WTC11 (cell line): ENCODE results near the gene CLCN6. TPM values are rescaled to one million over a fixed set of nuclear protein-coding genes. Genes with fewer than 3 reads are reported as not detected.

Experiments
- ATAC-seq: fragments of 200-7000 bp; cut with Tn5 transposase; 2 replicates; pipeline ENCODE4 v1.10.0; 2021; ENCODE audit warnings: mild to moderate bottlenecking, moderate library complexity
- CTCF ChIA-PET: fragments of 300-600 bp; sonication (Branson Sonifier 250); formaldehyde crosslinking; loops from one replicate; lab custom pipeline; 2021; ENCODE audit warnings: antibody characterized with exemption; lab: Charles Lee
- POLR2A ChIA-PET: fragments of 350-600 bp; sonication (Branson Sonifier 250); formaldehyde crosslinking; loops from one replicate; lab custom pipeline; 2021; ENCODE audit warnings: antibody characterized with exemption; lab: Charles Lee
- DNase-seq: peaks from one replicate; pipeline ENCODE4 v3.0.0; 2021; ENCODE audit warnings: low spot score
- H3K27ac Mint-ChIP-seq: 2 replicates; pipeline ENCODE4 v1.8.0; 2021; ENCODE audit warnings: mixed read lengths
- H3K27me3 Mint-ChIP-seq: 2 replicates; pipeline ENCODE4 v1.8.0; 2021; ENCODE audit warnings: low read depth, mild to moderate bottlenecking, moderate library complexity, mixed read lengths
- H3K36me3 Mint-ChIP-seq: 2 replicates; pipeline ENCODE4 v1.8.0; 2021; ENCODE audit warnings: mixed read lengths
- H3K4me1 Mint-ChIP-seq: 2 replicates; pipeline ENCODE4 v1.8.0; 2022; ENCODE audit warnings: mixed read lengths
- H3K4me3 Mint-ChIP-seq: 2 replicates; pipeline ENCODE4 v1.8.0; 2021; ENCODE audit warnings: mild to moderate bottlenecking, moderate library complexity, mixed read lengths
- H3K9me3 Mint-ChIP-seq: 2 replicates; pipeline ENCODE4 v1.8.0; 2021; ENCODE audit warnings: mixed read lengths
- AR ChIP-seq: fragments of 250-450 bp; sonication (Bioruptor Pico); IDR thresholded peaks from 2 replicates; pipeline ENCODE4 v1.9.0; 2021; ENCODE audit warnings: mild to moderate bottlenecking
- ARID4B ChIP-seq: sonication (generic); formaldehyde crosslinking; IDR thresholded peaks from 2 replicates; pipeline ENCODE4 v1.8.0; 2023; ENCODE audit warnings: missing genetic modification reagents, mild to moderate bottlenecking, borderline replicate concordance
- CREM ChIP-seq: sonication (generic); formaldehyde crosslinking; IDR thresholded peaks from 2 replicates; pipeline ENCODE4 v1.8.1; 2022; ENCODE audit warnings: mild to moderate bottlenecking, missing genetic modification reagents, moderate library complexity
- EMX1 ChIP-seq: fragments of 250-450 bp; sonication (Bioruptor Pico); IDR thresholded peaks from 2 replicates; pipeline ENCODE4 v1.8.0; 2021; ENCODE audit warnings: mild to moderate bottlenecking
- ETV6 ChIP-seq: sonication (generic); formaldehyde crosslinking; IDR thresholded peaks from 2 replicates; pipeline ENCODE4 v1.8.1; 2022; ENCODE audit warnings: mild to moderate bottlenecking, missing genetic modification reagents
- GABPB1 ChIP-seq: sonication (generic); formaldehyde crosslinking; IDR thresholded peaks from 2 replicates; pipeline ENCODE4 v1.8.1; 2023; ENCODE audit warnings: mild to moderate bottlenecking, missing genetic modification reagents
- HMGXB4 ChIP-seq: sonication (generic); formaldehyde crosslinking; IDR thresholded peaks from 2 replicates; pipeline ENCODE4 v1.8.1; 2023; ENCODE audit warnings: mild to moderate bottlenecking, moderate library complexity, missing genetic modification reagents
- IRF1 ChIP-seq: sonication (generic); formaldehyde crosslinking; IDR thresholded peaks from 2 replicates; pipeline ENCODE4 v1.8.0; 2023; ENCODE audit warnings: missing genetic modification reagents
- KAT7 ChIP-seq: sonication (generic); formaldehyde crosslinking; IDR thresholded peaks from 2 replicates; pipeline ENCODE4 v1.8.1; 2023; ENCODE audit warnings: missing genetic modification reagents, mild to moderate bottlenecking, borderline replicate concordance
- NFE2L1 ChIP-seq: sonication (generic); formaldehyde crosslinking; IDR thresholded peaks from 2 replicates; pipeline ENCODE4 v1.8.1; 2023; ENCODE audit warnings: missing genetic modification reagents
- NFYB ChIP-seq: sonication (generic); formaldehyde crosslinking; conservative IDR thresholded peaks from 2 replicates; pipeline ENCODE4 v1.8.0; 2022; ENCODE audit warnings: low read depth, missing genetic modification reagents
- NR2C2 ChIP-seq: sonication (generic); formaldehyde crosslinking; IDR thresholded peaks from 2 replicates; pipeline ENCODE4 v1.8.0; 2022; ENCODE audit warnings: mild to moderate bottlenecking, missing genetic modification reagents
- PRRX2 ChIP-seq: fragments of 250-450 bp; sonication (Bioruptor Pico); IDR thresholded peaks from 2 replicates; pipeline ENCODE4 v1.8.0; 2021; ENCODE audit warnings: mild to moderate bottlenecking
- TCF7 ChIP-seq: sonication (generic); formaldehyde crosslinking; IDR thresholded peaks from 2 replicates; pipeline ENCODE4 v1.8.0; 2022; ENCODE audit warnings: mild to moderate bottlenecking, low read depth, missing genetic modification reagents, moderate library complexity
- TEAD1 ChIP-seq: sonication (generic); formaldehyde crosslinking; IDR thresholded peaks from 2 replicates; pipeline ENCODE4 v1.8.0; 2022; ENCODE audit warnings: mild to moderate bottlenecking, missing genetic modification reagents
- ZNF219 ChIP-seq: sonication (generic); formaldehyde crosslinking; IDR thresholded peaks from 2 replicates; pipeline ENCODE4 v1.8.0; 2023; ENCODE audit warnings: missing genetic modification reagents, mild to moderate bottlenecking, borderline replicate concordance
- ZNF671 ChIP-seq: fragments of 250-450 bp; sonication (Bioruptor Pico); IDR thresholded peaks from 2 replicates; pipeline ENCODE4 v1.8.0; 2021; ENCODE audit warnings: mild to moderate bottlenecking
- total RNA-seq: library from RNA; stranded (reverse); gene quantifications from 3 replicates; pipeline ENCODE4 v1.2.3, GENCODE V29; 2021

The CLCN6 gene
- total RNA-seq, 1 experiment from 2014 or later = 22.3 TPM

- H3K9me3 Mint-ChIP-seq = no peaks in the 10 kb centered on the region
- TF ChIP-seq GABPB1 (CRISPR knock-in tag) (no peak), HMGXB4 (CRISPR knock-in tag) (no peak), ZNF219 (CRISPR knock-in tag) (no peak), ETV6 (CRISPR knock-in tag) (no peak), TEAD1 (CRISPR knock-in tag) (no peak), IRF1 (CRISPR knock-in tag) (no peak), NR2C2 (no peak), KAT7 (no peak), CREM (CRISPR knock-in tag) (no peak), TCF7 (CRISPR knock-in tag) (no peak), EMX1 (CRISPR knock-in tag) (no peak), PRRX2 (no peak), NFE2L1 (CRISPR knock-in tag) (no peak), NFYB (no peak), AR (CRISPR knock-in tag) (no peak), ZNF671 (CRISPR knock-in tag) (no peak), ARID4B (CRISPR knock-in tag) (no peak)
- DNase-seq = no peak
- ATAC-seq = no peak
- CTCF ChIA-PET = no interaction called here
- POLR2A ChIA-PET = no interaction called here
- peak overlapping the region; percentile 26 for H3K27ac Mint-ChIP-seq
- H3K36me3 Mint-ChIP-seq = peaks cover 31% of the 10 kb centered on the region
- no peaks in the 10 kb centered on the region for H3K27me3 Mint-ChIP-seq
- peaks cover 31% of the 10 kb centered on the region for H3K4me1 Mint-ChIP-seq
- H3K4me3 Mint-ChIP-seq = no peak overlapping the region
Measured at GRCh38 chr1:11790101-11790879, 15.7 kb upstream of the CLCN6 start.
